ELR (cell line): ENCODE measurements around the gene CDKN2B.
"Not testable (repeated sequence)": the region's sequence is repeated elsewhere in the genome, so short reads cannot be mapped to it uniquely, and the experiment has no call there.

Experiments used
- DNase-seq: peaks from one replicate; pipeline ENCODE4 v3.0.0-alpha.2; 2015; ENCODE audit warnings: low read depth

The CDKN2B gene, protein sequence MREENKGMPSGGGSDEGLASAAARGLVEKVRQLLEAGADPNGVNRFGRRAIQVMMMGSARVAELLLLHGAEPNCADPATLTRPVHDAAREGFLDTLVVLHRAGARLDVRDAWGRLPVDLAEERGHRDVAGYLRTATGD

DNA sequence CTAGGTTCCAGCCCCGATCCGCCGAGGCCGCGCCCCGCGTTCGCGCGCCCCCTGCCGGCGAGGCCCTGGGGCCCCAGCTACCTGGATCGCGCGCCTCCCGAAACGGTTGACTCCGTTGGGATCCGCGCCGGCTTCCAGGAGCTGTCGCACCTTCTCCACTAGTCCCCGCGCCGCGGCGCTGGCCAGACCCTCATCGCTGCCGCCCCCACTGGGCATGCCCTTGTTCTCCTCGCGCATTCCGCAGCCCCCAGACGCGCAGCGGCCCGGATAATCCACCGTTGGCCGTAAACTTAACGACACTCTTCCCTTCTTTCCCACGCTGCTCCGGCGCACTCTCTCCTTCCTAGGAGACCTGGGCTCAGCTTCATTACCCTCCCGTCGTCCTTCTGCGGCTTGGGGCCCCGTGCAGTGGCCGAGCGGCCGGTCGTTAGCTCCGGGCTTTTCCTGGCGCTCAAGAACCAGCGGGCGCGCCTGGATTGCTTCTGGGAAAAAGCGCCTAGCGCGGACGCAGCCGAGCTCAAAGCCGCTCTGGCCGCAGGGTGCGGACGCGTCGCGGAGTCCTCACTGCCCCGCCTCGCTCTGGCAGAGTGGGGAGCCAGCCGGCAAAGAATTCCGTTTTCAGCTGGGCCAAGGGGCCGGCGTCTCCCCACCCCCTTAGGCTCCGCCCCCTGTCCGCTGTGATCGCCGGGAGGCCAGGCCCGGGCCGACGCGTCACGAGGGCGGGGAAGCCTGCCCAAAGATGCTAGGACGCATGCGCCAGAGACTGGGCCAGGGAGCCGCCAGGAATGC is at the start of gene CDKN2B:
Gene CDKN2B, minus strand, starts transcription at position 589 of the 789 bp plus-strand sequence. Its CDS starts 352 bp downstream, at position 237.
- peak; percentile 97 for DNase-seq

DNA sequence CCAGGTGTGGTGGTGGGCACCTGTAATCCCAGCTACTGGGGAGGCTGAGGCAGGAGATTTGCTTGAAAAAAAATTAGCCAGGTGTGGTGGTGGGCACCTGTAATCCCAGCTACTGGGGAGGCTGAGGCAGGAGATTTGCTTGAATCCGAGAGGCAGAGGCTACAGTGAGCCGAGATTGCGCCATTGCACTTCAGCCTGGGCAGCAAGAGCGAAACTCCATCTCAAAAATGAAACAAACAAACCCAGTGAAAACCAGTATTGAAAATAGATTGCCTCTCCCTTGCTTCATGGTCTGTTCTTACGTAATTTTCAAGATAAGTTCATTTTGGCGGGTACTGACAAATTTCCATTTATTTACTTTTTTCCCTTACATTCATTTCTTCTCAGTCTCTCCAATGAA is 48.9 kb upstream of the CDKN2B start:
- DNase-seq: not testable (repeated sequence)

DNA sequence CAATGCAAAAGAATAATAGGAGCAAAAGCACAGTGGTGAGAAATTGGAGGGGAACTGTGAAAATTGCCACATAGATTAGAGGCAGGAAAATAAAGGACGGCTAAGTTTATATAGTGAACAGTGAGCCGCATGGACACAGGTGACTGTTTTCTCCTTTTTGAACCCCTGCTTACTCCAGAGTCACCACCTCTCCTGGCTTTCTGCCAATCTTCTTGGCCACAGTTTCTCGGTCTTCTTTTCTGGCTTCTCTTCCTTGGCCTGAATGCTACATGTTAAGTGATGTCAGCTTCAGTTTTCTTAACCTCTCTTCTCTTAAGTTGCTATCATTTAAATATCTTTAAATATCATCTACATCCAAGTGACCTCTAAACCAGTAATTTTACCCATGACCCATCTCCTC is 47.3 kb upstream of the CDKN2B start:
- DNase-seq: no peak

DNA sequence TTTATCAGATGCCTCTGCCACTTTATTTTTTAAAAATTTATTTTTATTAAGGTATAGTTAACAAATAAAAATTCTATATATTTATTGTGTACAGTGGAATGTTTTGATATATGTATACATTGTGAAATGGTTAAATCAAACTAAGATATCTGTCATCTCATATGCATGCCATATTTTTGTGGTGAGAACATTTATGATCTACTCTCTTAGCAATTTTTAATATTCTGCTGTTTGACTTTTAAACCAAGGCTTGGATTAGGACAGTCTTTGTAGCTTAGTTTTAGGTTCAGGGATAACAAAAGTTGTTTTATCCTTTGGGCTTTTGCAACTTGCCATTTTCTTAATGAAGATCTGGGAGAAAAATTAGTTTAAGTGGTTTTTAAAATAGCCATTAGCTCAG is 46.0 kb upstream of the CDKN2B start:
- peak; percentile 72 for DNase-seq

DNA sequence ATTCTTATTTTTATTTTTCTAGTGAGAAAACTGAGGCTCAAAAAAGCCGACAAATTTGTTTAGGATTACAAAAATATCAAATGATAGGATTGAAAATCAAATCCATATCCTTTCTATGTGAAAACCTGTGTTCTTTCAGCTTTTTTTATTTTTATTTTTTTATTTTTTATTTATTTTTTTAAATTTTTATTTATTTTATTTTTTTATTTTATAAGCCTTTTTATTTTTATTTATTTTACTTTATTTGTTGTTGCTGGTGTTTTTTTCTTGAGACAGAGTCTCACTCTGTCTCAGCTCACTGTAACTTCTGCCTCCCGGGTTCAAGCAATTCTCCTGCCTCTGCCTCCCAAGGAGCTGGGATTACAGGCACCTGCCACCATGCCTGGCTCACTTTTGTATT is 45.4 kb upstream of the CDKN2B start:
- no peak for DNase-seq

DNA sequence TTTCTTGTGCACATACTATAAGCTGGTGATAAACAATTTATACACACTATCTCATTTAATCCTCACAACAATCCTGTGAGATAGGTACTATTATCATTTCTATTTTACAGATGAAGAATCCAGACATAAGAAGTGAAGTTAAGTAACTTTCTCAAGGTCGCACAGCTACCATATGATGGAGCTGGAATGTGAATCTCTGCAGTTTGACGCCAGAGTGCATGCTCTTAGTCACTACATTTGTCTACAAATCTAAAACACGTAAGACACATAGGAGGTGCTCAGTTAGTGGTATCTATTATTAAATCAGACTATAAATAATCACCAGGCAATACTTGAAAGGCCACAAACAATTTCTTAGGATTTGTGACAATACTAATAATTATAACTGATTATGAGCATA is 45.0 kb upstream of the CDKN2B start:
- DNase-seq: peak; percentile 63

DNA sequence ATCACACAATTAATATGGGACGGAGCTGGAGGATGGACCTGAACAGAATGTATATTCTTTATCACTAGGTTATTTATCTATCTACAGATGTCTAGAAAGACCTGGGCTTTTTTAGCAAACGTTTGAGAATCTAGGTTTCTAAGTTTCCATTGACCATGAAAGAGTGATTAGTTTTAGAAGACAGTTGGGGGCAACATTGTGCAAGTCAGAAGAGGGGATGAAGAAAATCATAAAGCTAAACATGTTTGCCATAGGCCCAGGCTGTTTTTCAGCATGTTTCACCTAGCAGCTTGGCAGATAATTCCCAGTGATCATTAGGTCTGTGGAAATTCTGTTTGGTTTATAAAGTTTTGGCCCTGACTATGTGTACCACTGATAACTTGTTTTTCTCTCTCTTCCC is 44.1 kb upstream of the CDKN2B start:
- peak; percentile 41 for DNase-seq

DNA sequence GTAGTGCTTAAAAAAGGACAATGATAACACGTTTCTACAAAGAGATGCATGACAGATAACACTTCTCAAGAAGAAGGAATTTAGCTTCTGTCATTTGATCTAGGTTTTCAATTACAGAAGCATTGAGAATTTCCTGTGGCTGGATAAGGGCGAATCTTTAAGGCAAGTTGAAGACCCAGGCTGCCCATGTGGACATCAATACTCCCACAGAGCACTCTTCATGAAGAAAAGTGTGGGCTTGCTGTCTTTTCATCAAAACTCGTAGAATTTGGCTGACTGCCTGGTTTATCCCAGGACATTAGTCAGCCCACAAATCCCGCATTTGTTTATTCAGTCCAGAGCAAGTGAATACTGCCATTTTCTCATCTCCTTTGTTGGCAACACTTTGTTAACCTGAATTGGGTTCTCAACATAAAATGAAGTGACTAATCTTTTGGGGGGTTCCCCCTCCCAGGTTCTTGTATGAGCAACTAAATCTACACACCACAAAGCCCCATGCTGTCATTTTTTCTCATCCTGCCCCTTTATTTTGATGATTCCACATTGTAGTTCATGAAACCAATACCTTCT is 43.4 kb upstream of the CDKN2B start:
- peak; percentile 100 for DNase-seq

DNA sequence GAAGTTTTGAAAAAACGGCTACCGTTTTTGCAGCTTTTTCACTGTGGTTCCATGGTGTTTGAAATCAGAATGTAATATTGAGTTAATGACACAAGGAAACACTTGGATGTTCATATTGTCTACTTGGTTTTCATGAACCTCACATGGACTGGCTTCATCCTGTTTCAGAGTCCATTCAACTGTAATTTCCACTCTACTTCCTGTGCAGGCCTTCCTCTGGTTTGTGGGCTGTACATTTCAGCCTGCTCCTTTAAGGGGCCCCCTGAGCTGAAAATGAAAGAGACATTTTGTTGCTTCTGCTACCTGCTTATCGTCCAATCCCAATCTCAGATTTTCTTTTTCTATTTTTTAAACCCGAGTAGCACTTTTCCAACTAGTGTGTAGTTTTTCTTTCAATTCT is 41.8 kb upstream of the CDKN2B start:
- no peak for DNase-seq

DNA sequence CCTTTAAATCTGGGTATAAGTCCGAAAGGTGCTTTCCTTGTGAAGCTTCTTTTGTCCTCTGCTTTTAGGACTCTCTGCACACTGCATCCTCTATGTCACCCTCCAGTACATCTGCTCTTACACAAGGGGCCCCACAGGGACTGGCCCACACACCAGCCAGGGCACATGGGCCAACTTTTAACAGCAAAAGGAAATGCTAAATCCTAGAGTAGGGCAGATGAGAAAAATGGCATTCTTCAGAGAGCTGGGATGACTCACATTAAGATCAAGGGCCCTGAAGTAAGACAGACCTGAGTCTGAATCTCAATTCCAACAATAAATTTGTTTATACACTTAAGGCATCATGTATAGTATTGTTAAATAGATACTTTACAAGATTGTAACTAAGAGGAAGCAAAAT is 40.3 kb upstream of the CDKN2B start:
- peak; percentile 60 for DNase-seq

DNA sequence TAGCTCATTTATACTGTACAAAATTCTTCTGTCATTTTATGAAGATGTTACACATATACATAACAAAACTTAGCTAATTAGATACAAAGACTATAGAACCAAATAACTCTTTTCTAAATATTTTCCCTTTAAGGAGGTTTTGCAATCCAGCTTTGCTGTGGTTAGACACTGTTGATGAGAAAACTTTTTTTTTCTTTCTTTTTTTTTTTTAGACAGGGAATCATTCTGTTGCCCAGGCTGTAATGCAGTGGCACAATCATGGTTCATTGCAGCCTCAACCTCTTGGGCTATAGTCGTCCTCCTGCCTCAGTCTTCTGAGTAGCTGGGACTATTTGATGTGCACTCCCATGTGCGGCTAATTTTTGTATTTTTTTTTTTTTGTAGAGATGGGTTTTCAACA is 38.5 kb upstream of the CDKN2B start:
- DNase-seq: no peak

DNA sequence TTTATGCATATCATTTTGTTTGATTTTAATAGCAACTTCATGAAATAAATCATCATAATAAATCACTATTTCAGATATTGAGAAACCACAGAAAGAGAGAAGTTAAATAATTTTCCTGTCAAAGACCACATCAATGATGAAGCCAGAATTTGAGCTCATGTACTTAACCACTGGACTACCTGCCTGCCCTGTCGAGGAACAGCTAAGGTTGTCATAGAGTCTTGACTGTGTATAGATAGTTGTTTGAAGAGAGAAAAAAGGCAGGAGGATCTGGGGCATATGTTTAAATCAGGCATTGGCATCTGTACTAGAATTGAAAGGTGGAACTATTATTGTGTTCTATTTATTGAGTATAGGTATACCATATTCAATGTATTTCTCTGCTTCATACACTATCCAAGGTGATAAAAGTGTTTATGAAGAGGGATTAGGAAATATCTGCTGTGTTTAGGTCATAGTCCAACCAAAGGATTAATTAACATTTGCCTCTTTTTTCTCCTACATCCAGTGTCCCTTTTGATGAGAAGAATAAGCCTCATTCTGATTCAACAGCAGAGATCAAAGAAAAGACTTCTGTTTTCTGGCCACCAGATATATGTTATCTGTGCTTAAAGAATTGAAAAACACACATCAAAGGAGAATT is 37.3 kb upstream of the CDKN2B start:
- DNase-seq: no peak

DNA sequence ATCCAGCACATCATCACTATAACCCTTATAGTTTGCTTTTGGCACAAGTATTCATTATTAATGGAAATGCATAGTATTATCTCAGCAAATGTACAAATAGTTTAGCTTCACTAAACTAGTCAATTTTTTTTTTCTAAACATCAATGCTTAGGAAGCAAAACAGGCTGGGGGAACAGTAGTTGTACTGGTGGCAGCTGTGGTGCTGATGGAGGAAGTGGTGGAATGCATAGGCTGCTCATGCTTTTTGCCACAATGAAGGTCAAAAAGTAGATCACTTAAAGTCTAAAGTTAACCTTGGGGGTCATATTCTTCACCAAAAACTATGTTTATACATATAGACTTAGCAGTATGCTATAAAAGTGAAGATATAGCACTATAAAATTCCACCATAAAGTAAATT is 36.3 kb upstream of the CDKN2B start:
- no peak for DNase-seq

DNA sequence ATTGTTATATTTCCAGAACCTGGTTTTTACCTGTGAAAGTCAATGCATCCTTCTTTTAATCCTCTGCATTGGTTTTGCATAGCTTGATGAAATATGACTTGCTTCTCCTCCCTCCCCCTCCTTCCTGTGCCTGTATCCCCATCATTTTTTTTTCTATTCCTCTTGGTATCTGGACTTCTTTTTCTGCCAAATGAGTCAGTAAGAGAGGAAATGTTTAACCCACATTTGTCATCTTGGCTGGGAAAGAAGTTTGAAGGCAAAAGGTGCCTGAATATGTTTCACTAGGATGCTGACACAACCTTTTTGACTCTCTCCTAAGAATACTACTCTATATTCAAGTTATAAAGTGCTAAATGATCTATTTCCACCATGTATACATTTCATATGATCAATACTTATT is 35.5 kb upstream of the CDKN2B start:
- peak; percentile 96 for DNase-seq

DNA sequence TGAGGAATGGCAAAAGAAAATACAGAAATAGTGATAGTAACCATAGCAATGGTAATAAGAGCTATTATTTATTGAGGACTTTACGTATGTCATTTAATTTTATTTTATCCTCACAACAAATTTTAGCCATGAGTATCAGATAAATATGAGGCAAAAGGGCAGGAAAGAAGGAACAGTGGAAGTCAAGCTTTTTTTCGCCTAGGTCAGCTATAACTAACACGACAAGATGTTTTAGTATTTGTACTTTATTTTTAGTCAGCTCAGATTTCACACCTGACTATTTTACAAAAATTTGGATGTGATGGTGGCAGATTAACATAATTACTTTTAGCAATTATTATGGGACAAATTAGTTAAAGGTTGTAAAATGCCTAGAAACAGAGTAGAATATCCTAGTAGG is 34.8 kb upstream of the CDKN2B start:
- no peak for DNase-seq

DNA sequence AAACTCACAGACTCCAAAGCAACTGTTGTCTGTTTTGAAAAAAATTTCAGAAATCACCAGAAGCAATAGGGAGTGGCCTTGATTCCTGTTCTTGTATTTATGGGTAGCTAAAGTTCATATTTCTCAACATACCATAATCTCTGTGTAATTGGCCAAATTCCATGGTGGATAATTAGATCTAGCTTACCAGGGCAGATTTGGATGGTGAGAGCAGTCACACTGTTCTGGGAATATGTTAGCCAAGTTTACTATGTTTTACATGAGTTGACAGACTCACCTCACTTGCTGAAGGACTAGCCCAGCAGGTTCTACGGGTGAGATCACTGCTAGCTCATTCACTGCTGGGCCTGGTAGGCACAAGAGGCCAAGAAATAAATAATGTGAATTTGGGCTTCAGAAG is 32.7 kb upstream of the CDKN2B start:
- DNase-seq: peak; percentile 50

DNA sequence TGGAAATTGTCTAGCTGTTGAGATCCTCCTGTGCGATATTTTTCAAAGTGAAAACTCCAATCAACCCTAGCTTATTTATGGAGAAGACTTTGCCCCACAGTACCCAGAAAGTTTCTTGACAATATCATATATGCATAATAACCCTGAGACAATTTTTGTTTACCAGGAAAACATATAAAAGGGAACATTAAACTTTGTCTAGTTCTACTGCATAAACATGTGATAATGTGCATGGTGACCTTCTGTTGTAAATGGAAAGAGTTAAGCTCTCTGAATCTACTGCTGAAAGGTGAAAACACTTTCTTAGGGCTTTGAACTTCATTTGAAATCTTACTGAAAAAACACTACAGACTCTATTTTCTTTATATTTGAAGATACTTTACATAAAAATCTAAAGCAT is 32.2 kb upstream of the CDKN2B start:
- no peak for DNase-seq

DNA sequence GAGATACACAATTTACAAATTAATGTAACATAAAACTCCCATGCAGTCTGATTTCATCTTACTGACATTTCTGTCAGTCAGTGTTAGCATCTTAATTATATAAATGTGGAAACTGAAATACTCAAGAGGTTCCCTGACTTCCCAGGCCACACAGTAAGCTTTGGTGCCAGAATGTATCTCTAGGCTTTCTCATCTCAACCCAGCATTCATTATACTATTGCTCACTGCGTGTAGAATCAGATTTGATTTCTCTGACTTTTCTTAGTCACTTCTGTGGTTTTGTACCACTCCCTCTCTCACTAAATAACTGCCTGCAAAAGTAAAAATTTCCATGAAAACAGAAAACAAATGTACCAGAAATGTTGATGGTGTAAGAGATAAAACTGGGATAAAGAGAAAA is 31.7 kb upstream of the CDKN2B start:
- peak; percentile 90 for DNase-seq

DNA sequence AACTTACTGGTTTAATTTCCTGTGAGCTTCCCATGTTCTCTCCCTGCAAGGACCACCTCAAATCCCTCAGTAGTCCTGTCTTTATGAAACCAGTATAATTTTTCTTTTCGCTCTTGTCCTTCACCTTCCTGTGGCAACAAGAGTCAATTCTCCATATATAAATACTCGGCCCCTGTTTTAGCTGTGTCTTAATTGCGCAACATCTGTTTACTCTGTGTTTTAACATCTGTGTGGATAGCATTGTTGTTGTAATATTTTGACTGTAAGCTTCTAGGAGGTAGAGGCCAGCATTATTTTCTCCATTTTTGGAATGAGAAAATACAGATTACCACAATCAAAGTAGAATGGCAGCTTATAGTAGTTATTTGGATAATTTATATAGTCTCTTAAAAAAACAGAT is 30.2 kb upstream of the CDKN2B start:
- no peak for DNase-seq

DNA sequence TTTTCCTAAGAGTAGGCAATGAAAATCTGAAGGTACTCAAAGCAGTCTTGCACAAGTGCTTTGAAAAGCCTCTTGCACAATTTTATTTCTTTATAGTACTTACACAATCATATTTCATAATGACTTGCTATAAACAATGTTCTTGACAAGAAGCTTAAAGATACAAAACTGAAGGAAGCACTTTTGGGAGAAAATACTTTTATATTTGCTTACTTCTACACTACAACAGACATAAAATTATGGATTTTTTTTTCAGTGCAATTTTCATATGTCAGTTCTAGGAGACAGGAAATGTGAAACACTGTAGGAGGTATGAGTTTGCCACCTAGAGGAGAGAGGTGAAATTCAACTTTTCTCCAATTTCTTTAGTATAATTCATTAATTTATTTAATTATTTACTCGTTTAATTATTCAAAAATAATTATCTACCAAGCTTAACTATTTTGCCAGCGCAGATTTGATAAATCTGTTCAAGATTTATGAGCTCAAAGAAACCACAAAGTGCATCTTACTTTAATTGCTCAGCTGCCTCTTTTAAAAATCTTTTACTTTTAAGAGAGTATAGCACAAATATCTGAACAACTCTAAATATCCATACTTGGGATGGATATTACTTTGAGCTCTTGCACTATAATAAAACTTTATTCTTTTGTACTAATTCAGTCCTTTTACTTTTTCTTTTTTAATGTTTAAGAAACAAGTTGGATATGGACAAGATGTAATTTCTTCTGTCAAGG is 29.0 kb upstream of the CDKN2B start:
- peak; percentile 77 for DNase-seq

DNA sequence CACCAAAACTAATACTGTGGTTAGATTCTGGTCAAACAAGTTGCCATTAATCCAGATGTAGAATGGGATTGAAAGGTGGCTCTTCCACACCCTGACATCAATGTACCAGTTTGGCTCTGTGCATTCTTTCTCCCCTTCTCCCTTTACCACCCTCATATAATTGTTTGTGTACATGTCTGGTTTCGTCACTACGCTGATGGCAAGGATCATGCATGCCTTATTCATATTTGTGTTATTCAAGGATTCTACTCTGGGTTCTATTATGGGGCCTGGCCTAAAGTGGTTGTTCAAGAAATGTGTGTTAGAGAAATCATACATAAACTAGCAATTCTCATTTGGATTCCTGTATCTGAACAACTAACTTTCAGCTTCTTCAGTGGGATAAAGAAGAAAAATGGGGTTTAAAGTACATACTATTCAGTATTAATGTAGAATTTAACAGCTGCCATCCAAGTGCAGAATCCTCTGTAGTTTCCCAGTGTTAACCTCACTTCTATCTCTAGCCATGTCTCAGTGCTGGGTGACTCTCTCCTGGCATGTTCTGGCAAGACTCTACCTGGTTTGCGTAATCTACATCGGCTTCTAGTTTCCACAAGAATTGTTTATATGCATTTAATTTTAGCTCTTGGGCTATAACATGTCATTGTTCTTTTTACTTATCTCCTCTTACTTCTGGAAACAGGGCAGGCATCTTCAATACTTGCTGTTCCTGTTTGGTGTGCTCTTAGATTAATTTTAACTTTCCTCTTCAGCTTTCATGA is 27.9 kb upstream of the CDKN2B start:
- no peak for DNase-seq

DNA sequence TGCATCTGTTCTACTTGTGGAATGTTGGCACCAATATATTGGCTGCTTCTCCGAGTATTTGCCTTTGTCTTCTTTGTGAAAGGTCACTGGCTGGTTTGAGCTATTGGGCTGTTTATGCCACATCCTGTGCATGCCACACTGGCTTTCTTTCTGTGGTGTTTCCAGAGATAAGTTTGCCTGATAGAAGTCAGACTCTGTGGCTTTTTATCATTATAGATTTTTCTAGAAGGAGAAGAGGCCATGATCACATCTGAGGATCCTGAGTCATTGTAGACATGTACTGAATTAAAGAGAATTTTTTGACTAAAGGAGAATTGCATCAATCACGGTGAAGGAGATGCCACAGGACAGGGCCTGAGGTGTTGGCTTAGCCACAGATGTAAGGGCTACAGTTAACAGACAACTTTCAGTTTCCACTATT is 26.5 kb upstream of the CDKN2B start:
- DNase-seq: no peak
